HepG2 (cell line): ENCODE results near the gene CTNNBL1. TPM values are rescaled to one million over a fixed set of nuclear protein-coding genes. Genes with fewer than 3 reads are reported as not detected.
A peak's percentile ranks its signal among the peaks of the same experiment; 100 is the strongest.

Experiments used
- AFF4 ChIP-seq: sonication (generic); formaldehyde crosslinking; IDR thresholded peaks from 2 replicates; pipeline ENCODE4 v1.4.0; 2020; ENCODE audit warnings: missing genetic modification reagents
- MEIS2 ChIP-seq: sonication (generic); formaldehyde crosslinking; IDR thresholded peaks from 2 replicates; pipeline ENCODE4 v1.9.0; 2021; ENCODE audit warnings: mild to moderate bottlenecking, missing genetic modification reagents
- RAD21 ChIP-seq: fragments of 450-650 bp; formaldehyde crosslinking; IDR thresholded peaks from 2 replicates; pipeline ENCODE4 v1.5.0; 2020; ENCODE audit warnings: mild to moderate bottlenecking
- TBX2 ChIP-seq: sonication (generic); formaldehyde crosslinking; IDR thresholded peaks from 2 replicates; pipeline ENCODE4 v1.5.0; 2020; ENCODE audit warnings: missing genetic modification reagents, mild to moderate bottlenecking, borderline replicate concordance
- ZNF430 ChIP-seq: sonication (generic); formaldehyde crosslinking; IDR thresholded peaks from 2 replicates; pipeline ENCODE4 v1.9.0; 2021; ENCODE audit warnings: mild to moderate bottlenecking, missing genetic modification reagents
- ZNF646 ChIP-seq: sonication (generic); formaldehyde crosslinking; IDR thresholded peaks from 2 replicates; pipeline ENCODE4 v1.9.0; 2021; ENCODE audit warnings: mild to moderate bottlenecking, missing genetic modification reagents
- ZNF7 ChIP-seq: IDR thresholded peaks from 2 replicates; pipeline ENCODE4 v1.6.1; 2016; ENCODE audit warnings: missing biosample characterization, missing genetic modification reagents
- ZNF883 ChIP-seq: sonication (generic); formaldehyde crosslinking; IDR thresholded peaks from 2 replicates; pipeline ENCODE4 v1.5.1; 2020; ENCODE audit warnings: mild to moderate bottlenecking, missing genetic modification reagents; ENCODE audit errors: not compliant biosample characterization
- polyA plus RNA-seq, 8 experiments: library from polyadenylated mRNA; depleted of rRNA in 3 of 8; stranded (reverse) in 7 of 8; unstranded in 1 of 8; fragments of >200 nt; fragmentation: Illumina TruSeq in 4 of 8; extraction: Trizol in 4 of 8; gene quantifications; 2 replicates each; pipeline versions ENCODE4 v1.2.1 to v1.2.3, GENCODE V29; 2011 to 2016; ENCODE audit warnings: low read depth in 4 of 8, missing spikeins in 1 of 8, mixed read lengths in 1 of 8; ENCODE audit not compliant: insufficient read depth in 1 of 8
- total RNA-seq, 5 experiments: library from RNA; depleted of rRNA; stranded (reverse); fragments of >200 nt; fragmentation: Illumina TruSeq; extraction: Trizol; gene quantifications; 2 replicates each; pipeline ENCODE4 v1.2.3, GENCODE V29; 2016; ENCODE audit warnings: low read depth in 1 of 5
- TF ChIP-seq, protein P1 (sequence below): sonication (generic); formaldehyde crosslinking; IDR thresholded peaks from 2 replicates; pipeline ENCODE4 v1.4.0; 2020; ENCODE audit warnings: mild to moderate bottlenecking, missing genetic modification reagents

The CTNNBL1 gene
- total and polyA plus RNA-seq, 2 of the 13 experiments (the other 11 are each of a cell fraction or from before 2014, with no cell fraction given) = 49.3 to 94.6 TPM

DNA sequence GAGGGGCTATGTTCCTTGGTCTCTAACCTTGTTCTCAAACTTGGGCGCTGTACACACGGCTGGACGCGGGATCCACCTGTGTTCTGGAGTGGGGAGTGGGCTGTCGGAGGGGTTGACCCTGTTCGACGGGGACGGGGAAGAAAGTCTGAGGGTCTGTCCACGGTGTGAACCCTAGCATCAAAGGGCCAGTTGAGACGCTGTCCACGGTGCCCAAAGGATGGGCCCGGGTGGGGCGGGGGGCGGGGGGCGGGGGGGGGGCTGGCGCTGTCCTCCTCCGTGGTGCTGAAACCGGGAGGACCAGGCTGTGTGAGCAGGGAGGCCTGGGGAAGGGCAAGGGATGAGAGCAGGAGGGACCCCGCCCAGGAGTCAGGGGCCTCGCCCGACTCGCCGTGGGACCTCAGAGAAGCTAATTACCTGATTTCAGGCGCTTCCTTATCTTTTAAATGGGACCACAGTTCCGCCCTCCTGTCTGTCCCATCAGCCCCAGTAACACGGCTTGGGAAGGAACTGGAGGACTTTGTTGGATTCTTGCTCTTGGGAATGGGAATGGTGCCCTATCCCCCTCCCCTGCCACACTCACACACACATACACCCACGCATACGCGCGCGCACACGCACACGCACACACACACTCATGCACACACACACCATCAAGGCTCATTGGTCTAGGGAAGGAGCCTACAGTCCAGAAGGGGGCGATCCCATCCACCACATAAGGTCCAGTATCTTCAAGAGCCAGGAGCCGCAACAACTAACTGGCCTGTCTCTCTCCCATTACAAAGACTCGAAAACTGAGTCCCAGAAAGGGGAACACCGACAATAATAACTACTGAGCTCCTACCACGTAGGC lies 208.0 kb downstream of the CTNNBL1 start (continued):
- no peak for TF ChIP-seq ZNF883 (CRISPR knock-in tag)
- TF ChIP-seq MEIS2 (CRISPR knock-in tag) = no peak
- 0 out of 2 replicates have a peak, but pooled peaks have one; percentile 13 for TF ChIP-seq ZNF430 (CRISPR knock-in tag)
- TF ChIP-seq RAD21 (CRISPR knock-in tag) = peak; percentile 57; the same call in 1 of the 2 replicates
- no peak for TF ChIP-seq ZNF7
- no peak for TF ChIP-seq ZNF646
- TF ChIP-seq, protein P1, sequence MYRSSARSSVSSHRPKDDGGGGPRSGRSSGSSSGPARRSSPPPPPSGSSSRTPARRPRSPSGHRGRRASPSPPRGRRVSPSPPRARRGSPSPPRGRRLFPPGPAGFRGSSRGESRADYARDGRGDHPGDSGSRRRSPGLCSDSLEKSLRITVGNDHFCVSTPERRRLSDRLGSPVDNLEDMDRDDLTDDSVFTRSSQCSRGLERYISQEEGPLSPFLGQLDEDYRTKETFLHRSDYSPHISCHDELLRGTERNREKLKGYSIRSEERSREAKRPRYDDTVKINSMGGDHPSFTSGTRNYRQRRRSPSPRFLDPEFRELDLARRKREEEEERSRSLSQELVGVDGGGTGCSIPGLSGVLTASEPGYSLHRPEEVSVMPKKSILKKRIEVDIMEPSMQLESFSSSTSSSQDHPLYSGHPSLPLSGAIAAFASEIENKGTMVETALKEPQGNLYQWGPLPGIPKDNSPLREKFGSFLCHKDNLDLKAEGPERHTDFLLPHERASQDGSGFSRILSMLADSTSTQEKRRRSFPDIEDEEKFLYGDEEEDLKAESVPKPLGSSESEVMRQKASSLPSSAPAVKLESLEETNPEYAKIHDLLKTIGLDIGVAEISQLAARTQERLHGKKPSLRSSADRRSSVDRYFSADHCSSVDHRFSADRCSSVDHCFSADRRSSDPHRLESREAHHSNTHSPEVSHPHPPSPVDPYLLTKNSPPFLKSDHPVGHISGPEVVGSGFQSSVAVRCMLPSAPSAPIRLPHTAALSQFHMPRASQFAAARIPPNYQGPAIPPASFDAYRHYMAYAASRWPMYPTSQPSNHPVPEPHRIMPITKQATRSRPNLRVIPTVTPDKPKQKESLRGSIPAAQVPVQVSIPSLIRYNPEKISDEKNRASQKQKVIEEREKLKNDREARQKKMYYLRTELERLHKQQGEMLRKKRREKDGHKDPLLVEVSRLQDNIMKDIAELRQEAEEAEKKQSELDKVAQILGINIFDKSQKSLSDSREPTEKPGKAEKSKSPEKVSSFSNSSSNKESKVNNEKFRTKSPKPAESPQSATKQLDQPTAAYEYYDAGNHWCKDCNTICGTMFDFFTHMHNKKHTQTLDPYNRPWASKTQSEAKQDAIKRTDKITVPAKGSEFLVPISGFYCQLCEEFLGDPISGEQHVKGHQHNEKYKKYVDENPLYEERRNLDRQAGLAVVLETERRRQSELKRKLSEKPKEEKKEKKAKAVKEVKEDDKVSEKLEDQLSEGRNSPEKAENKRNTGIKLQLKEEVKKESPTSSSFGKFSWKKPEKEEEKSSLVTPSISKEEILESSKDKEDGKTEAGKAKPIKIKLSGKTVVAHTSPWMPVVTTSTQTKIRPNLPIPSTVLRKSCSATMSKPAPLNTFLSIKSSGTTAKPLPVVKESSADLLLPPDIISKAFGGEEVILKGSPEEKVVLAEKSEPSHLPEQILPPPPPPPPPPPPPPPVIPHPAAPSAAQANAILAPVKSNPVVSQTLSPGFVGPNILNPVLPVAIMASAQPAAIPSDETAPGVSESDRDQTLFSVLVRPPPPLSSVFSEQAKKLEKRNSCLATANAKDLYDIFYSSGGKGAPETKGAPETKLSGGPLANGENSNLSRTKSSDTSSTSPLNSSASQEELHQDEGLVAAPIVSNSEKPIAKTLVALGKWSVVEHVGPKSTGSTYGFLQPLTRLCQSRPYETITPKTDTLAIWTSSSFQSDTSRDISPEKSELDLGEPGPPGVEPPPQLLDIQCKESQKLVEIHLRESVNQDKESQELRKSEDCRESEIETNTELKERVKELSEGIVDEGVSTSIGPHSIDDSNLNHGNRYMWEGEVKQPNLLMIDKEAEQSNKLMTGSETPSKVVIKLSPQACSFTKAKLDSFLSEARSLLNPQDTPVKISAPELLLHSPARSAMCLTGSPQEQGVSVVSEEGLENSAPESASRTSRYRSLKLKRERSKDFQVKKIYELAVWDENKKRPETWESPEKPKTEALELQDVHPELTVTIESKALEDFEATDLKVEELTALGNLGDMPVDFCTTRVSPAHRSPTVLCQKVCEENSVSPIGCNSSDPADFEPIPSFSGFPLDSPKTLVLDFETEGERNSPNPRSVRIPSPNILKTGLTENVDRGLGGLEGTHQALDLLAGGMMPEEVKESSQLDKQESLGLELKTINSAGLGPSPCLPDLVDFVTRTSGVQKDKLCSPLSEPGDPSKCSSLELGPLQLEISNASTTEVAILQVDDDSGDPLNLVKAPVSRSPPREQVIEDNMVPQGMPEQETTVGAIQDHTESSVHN = no peak
- no peak for TF ChIP-seq AFF4
- 0 out of 2 replicates have a peak, but pooled peaks have one; percentile 11 for TF ChIP-seq TBX2 (CRISPR knock-in tag)
